Endothelial cell of hepatic sinusoid (primary cell): ENCODE data around the gene LMO3.

Experiments
- in situ Hi-C: cut with HindIII; loops from 2 replicates; pipeline ENCODE4 v1.10.0; 2017; ENCODE audit warnings: low sequenced_read_pairs

The LMO3 gene

GRCh38 chr12:16606117-16606200 lies at the start of gene LMO3:
Gene LMO3 (minus strand): TSS chr12:16606162. CDS start chr12:16600860, 5,302 bp downstream.
- in situ Hi-C loops, result no loop called here

- in situ Hi-C loops, result no loop called here
Measured at GRCh38 chr12:16636435-16637055, 30.6 kb upstream of the LMO3 start.

- in situ Hi-C loops, result no loop called here
Measured at GRCh38 chr12:16634786-16635185, 28.8 kb upstream of the LMO3 start.

- in situ Hi-C loops, result no loop called here
Measured at GRCh38 chr12:16626991-16627390, 21.0 kb upstream of the LMO3 start.

- in situ Hi-C loops, result no loop called here
Measured at GRCh38 chr12:16622338-16622737, 16.4 kb upstream of the LMO3 start.

GRCh38 chr12:16619537-16619936 lies 13.6 kb upstream of the LMO3 start:
- in situ Hi-C loops, result no loop called here

GRCh38 chr12:16618256-16618655 lies 12.3 kb upstream of the LMO3 start:
- in situ Hi-C loops, result no loop called here

- in situ Hi-C loops, result no loop called here
Measured at GRCh38 chr12:16613199-16613598, 7.2 kb upstream of the LMO3 start.

GRCh38 chr12:16612647-16613046 lies 6.7 kb upstream of the LMO3 start:
- in situ Hi-C loops, result no loop called here

GRCh38 chr12:16611146-16611545 lies 5.2 kb upstream of the LMO3 start:
- in situ Hi-C loops, result no loop called here

- in situ Hi-C loops, result no loop called here
Measured at GRCh38 chr12:16610743-16611142, 4.8 kb upstream of the LMO3 start.

- in situ Hi-C loops, result no loop called here
Measured at GRCh38 chr12:16610001-16610585, 4.1 kb upstream of the LMO3 start.

GRCh38 chr12:16608946-16609539 lies 3.1 kb upstream of the LMO3 start:
- in situ Hi-C loops, result no loop called here

GRCh38 chr12:16607906-16608775 lies 2.2 kb upstream of the LMO3 start:
- in situ Hi-C loops, result no loop called here

GRCh38 chr12:16606991-16607390 lies 1.0 kb upstream of the LMO3 start:
- in situ Hi-C loops, result no loop called here

- in situ Hi-C loops, result no loop called here
Measured at GRCh38 chr12:16606201-16606849, 363 bp upstream of the LMO3 start.

GRCh38 chr12:16605642-16606116 lies 283 bp downstream of the LMO3 start:
- in situ Hi-C loops, result no loop called here

- in situ Hi-C loops, result no loop called here
Measured at GRCh38 chr12:16604596-16605252, 1.2 kb downstream of the LMO3 start.

GRCh38 chr12:16603916-16604575 lies 1.9 kb downstream of the LMO3 start:
- in situ Hi-C loops, result no loop called here

GRCh38 chr12:16603260-16603915 lies 2.6 kb downstream of the LMO3 start:
- in situ Hi-C loops, result no loop called here
